ENCODE data around the gene CHD8.

GRCh38 chr14:21476523-21476924 is 20.6 kb upstream of the CHD8 start:
- no peak for TF ChIP-seq CTCF (conservative IDR thresholded peaks at IDR 0.05; ENCODE audit: low read length)
- TF ChIP-seq EZH2phosphoT487 (IDR thresholded peaks at IDR 0.05; ENCODE audit: borderline replicate concordance): no peak
